HCT116 (cell line): ENCODE results near the gene CNOT10. TPM values are rescaled to one million over a fixed set of nuclear protein-coding genes. Genes with fewer than 3 reads are reported as not detected.

Experiments
- ATAC-seq: fragments of 200-7000 bp; cut with Tn5 transposase; 2 replicates; pipeline ENCODE4 v1.9.1; 2020; ENCODE audit warnings: mild to moderate bottlenecking, moderate library complexity
- BruUV-seq: library from RNA; stranded (reverse); fragments of 400-500 nt; replicated peaks from 2 replicates; lab custom pipeline; 2021; lab: Mats Ljungman, UMichigan
- CTCF ChIA-PET: fragments of 300-600 bp; sonication (Branson Sonifier 250); formaldehyde crosslinking; loops from one replicate; lab custom pipeline; 2021; ENCODE audit warnings: antibody characterized with exemption; lab: Charles Lee
- POLR2A ChIA-PET: fragments of 300-600, 350-600 bp; sonication (Branson Sonifier 250); formaldehyde crosslinking; loops from one replicate; lab custom pipeline; 2021; ENCODE audit warnings: antibody characterized with exemption; lab: Charles Lee
- RAD21 ChIA-PET, 2 experiments: fragments of 300-600 bp; sonication (Branson Sonifier 250); formaldehyde crosslinking; loops; one replicate each; lab custom pipeline; 2023; ENCODE audit warnings: low total read pairs in 2 of 2; ENCODE audit not compliant: uncharacterized antibody in 2 of 2, unreplicated experiment in 2 of 2, low non-redundant PET in 1 of 2; lab: Charles Lee
- DNase-seq: peaks from one replicate; pipeline ENCODE4 v3.0.0-alpha.2; 2010; ENCODE audit warnings: low read depth, low spot score
- H2AFZ ChIP-seq: fragments of 200-600 bp; shearing (Covaris generic), sonication (generic); 2 replicates; pipeline ENCODE4 v1.6.1; 2017; ENCODE audit warnings: low read depth, mixed run types, mixed read lengths, antibody characterized with exemption, low read length; ENCODE audit not compliant: poor library complexity, severe bottlenecking
- H3K27ac ChIP-seq: 2 replicates; pipeline ENCODE4 v1.5.1; 2012; ENCODE audit warnings: low read depth, low read length
- H3K27me3 ChIP-seq: fragments of 200-600 bp; sonication (generic); 2 replicates; pipeline ENCODE4 v1.6.1; 2016; ENCODE audit warnings: mixed run types, low read length, mixed read lengths; ENCODE audit not compliant: insufficient read depth
- H3K36me3 ChIP-seq, 2 experiments: fragments of 200-500 bp in 1 of 2; fragments of 200-600 bp in 1 of 2; sonication (Bioruptor generic) in 1 of 2; sonication (generic) in 1 of 2; 2 replicates each; pipeline versions ENCODE4 v1.5.1 to v1.6.1; 2014 to 2016; ENCODE audit warnings: low read length in 2 of 2, inconsistent platforms in 1 of 2, mixed read lengths in 1 of 2, mixed run types in 1 of 2; ENCODE audit not compliant: insufficient read depth in 2 of 2, control insufficient read depth in 1 of 2
- H3K4me1 ChIP-seq, 2 experiments: fragments of 200-600 bp in 1 of 2; sonication (generic) in 1 of 2; 2 replicates each; pipeline versions ENCODE4 v1.5.1 to v1.6.1; 2012 to 2017; ENCODE audit warnings: low read length in 2 of 2, inconsistent platforms in 1 of 2, mild to moderate bottlenecking in 1 of 2, mixed read lengths in 1 of 2, mixed run types in 1 of 2, moderate library complexity in 1 of 2; ENCODE audit not compliant: insufficient read depth in 2 of 2, control insufficient read depth in 1 of 2
- H3K4me2 ChIP-seq: fragments of 200-600 bp; sonication (generic); 2 replicates; pipeline ENCODE4 v1.6.1; 2017; ENCODE audit warnings: mixed run types, low read length, mixed read lengths
- H3K4me3 ChIP-seq, 2 experiments: fragments of 200-600 bp in 1 of 2; sonication (generic) in 1 of 2; replicated peaks in 1 of 2; 2 replicates each; pipeline ENCODE4 v1.5.1; 2011 to 2016; ENCODE audit warnings: low read length in 2 of 2, control low read depth in 1 of 2, low read depth in 1 of 2, mild to moderate bottlenecking in 1 of 2, mixed read lengths in 1 of 2, mixed run types in 1 of 2
- H3K79me2 ChIP-seq: fragments of 200-600 bp; sonication (generic); 2 replicates; pipeline ENCODE4 v1.6.1; 2017; ENCODE audit warnings: mild to moderate bottlenecking, mixed run types, low read length, moderate library complexity, mixed read lengths; ENCODE audit not compliant: insufficient read depth
- H3K9ac ChIP-seq: fragments of 200-600 bp; sonication (generic); 2 replicates; pipeline ENCODE4 v1.6.1; 2016; ENCODE audit warnings: low read length, mixed read lengths
- H3K9me2 ChIP-seq: fragments of 200-600 bp; sonication (generic), shearing (Covaris generic); 2 replicates; pipeline ENCODE4 v1.6.1; 2017; ENCODE audit warnings: mixed run types, mild to moderate bottlenecking, moderate library complexity; ENCODE audit not compliant: insufficient read depth
- H3K9me3 ChIP-seq, 2 experiments: fragments of 200-500 bp in 1 of 2; fragments of 200-600 bp in 1 of 2; sonication (Bioruptor generic) in 1 of 2; sonication (generic) in 1 of 2; 2 replicates each; pipeline ENCODE4 v1.6.1; 2014 to 2017; ENCODE audit warnings: low read length in 2 of 2, mixed read lengths in 2 of 2, inconsistent platforms in 1 of 2, low read depth in 1 of 2, mild to moderate bottlenecking in 1 of 2, mixed run types in 1 of 2, moderate library complexity in 1 of 2; ENCODE audit not compliant: control insufficient read depth in 1 of 2, insufficient read depth in 1 of 2
- H4K20me1 ChIP-seq: fragments of 200-600 bp; sonication (generic), shearing (Covaris generic); 2 replicates; pipeline ENCODE4 v1.6.1; 2017; ENCODE audit warnings: mixed run types, mild to moderate bottlenecking, moderate library complexity; ENCODE audit not compliant: insufficient read depth
- CBX3 ChIP-seq: IDR thresholded peaks from 2 replicates; pipeline ENCODE4 v1.6.1; 2012; ENCODE audit warnings: low read depth
- CEBPB ChIP-seq: IDR thresholded peaks from 2 replicates; pipeline ENCODE4 v1.6.1; 2012; ENCODE audit warnings: low read depth
- EGR1 ChIP-seq: IDR thresholded peaks from 2 replicates; pipeline ENCODE4 v1.6.1; 2012; ENCODE audit warnings: low read depth
- EZH2 ChIP-seq: fragments of 200-600 bp; sonication (generic); IDR thresholded peaks from 2 replicates; pipeline ENCODE4 v1.6.1; 2017; ENCODE audit warnings: antibody characterized with exemption, mixed run types
- FOSL1 ChIP-seq: IDR thresholded peaks from 2 replicates; pipeline ENCODE4 v1.6.1; 2012; ENCODE audit warnings: low read depth
- JUND ChIP-seq: IDR thresholded peaks from 2 replicates; pipeline ENCODE4 v1.6.1; 2012
- POLR2A ChIP-seq: IDR thresholded peaks from 2 replicates; pipeline ENCODE4 v1.7.0; 2011; ENCODE audit warnings: borderline replicate concordance; ENCODE audit not compliant: insufficient read depth, insufficient read length; ENCODE audit errors: extremely low read depth
- RAD21 ChIP-seq: IDR thresholded peaks from 2 replicates; pipeline ENCODE4 v1.6.1; 2012; ENCODE audit warnings: low read depth, mild to moderate bottlenecking
- SIN3A ChIP-seq: IDR thresholded peaks from 2 replicates; pipeline ENCODE4 v1.6.1; 2012; ENCODE audit warnings: low read depth
- SP1 ChIP-seq: IDR thresholded peaks from 2 replicates; pipeline ENCODE4 v1.6.1; 2012; ENCODE audit warnings: low read depth
- SRF ChIP-seq: IDR thresholded peaks from 2 replicates; pipeline ENCODE4 v1.6.1; 2012; ENCODE audit warnings: low read depth
- YY1 ChIP-seq: IDR thresholded peaks from 2 replicates; pipeline ENCODE4 v1.6.1; 2011; ENCODE audit warnings: low read length, low read depth, moderate library complexity, mild to moderate bottlenecking; ENCODE audit not compliant: insufficient replicate concordance; ENCODE audit errors: extremely low read depth
- ZFX ChIP-seq: fragments of 450-650 bp; IDR thresholded peaks from 2 replicates; pipeline ENCODE4 v1.6.1; 2017
- ZNF274 ChIP-seq: fragments of 200-500 bp; sonication (Bioruptor generic); IDR thresholded peaks from 2 replicates; pipeline ENCODE4 v1.6.1; 2014; ENCODE audit warnings: mild to moderate bottlenecking, low read depth, low read length, inconsistent platforms
- intact Hi-C: fragments of 100-400 bp; cut with micrococcal nuclease; formaldehyde crosslinking; loops from 2 replicates; pipeline ENCODE4 v1.10.0; 2022
- total RNA-seq: library from RNA; stranded (reverse); gene quantifications from one replicate; pipeline ENCODE4 v1.2.1, GENCODE V29; 2021; ENCODE audit not compliant: unreplicated experiment
- TF ChIP-seq, protein P1 (sequence below): IDR thresholded peaks from 2 replicates; pipeline ENCODE4 v1.6.1; 2012
- TF ChIP-seq, protein P2 (sequence below), 3 experiments: fragments of 200-600 bp in 1 of 3; sonication (generic) in 1 of 3; IDR thresholded peaks in 2 of 3; conservative IDR thresholded peaks in 1 of 3; 2 replicates each; pipeline ENCODE4 v1.5.1; 2012 to 2017; ENCODE audit warnings: low read depth in 2 of 3, low read length in 2 of 3, antibody characterized with exemption in 1 of 3, borderline replicate concordance in 1 of 3, control low read depth in 1 of 3, mild to moderate bottlenecking in 1 of 3, mixed read lengths in 1 of 3, mixed run types in 1 of 3, moderate library complexity in 1 of 3; ENCODE audit not compliant: insufficient read depth in 1 of 3
- TF ChIP-seq, protein P3 (sequence below): IDR thresholded peaks from 2 replicates; pipeline ENCODE4 v1.6.1; 2012; ENCODE audit warnings: low read depth
- TF ChIP-seq, protein P4 (sequence below): IDR thresholded peaks from 2 replicates; pipeline ENCODE4 v1.6.1; 2012
- TF ChIP-seq, protein P5 (sequence below): IDR thresholded peaks from 2 replicates; pipeline ENCODE4 v1.6.1; 2011; ENCODE audit warnings: mild to moderate bottlenecking, low read length, moderate library complexity; ENCODE audit not compliant: insufficient replicate concordance; ENCODE audit errors: extremely low read depth

CNOT10 gene
- total RNA-seq, 1 experiment from 2014 or later: 47.4 TPM

DNA sequence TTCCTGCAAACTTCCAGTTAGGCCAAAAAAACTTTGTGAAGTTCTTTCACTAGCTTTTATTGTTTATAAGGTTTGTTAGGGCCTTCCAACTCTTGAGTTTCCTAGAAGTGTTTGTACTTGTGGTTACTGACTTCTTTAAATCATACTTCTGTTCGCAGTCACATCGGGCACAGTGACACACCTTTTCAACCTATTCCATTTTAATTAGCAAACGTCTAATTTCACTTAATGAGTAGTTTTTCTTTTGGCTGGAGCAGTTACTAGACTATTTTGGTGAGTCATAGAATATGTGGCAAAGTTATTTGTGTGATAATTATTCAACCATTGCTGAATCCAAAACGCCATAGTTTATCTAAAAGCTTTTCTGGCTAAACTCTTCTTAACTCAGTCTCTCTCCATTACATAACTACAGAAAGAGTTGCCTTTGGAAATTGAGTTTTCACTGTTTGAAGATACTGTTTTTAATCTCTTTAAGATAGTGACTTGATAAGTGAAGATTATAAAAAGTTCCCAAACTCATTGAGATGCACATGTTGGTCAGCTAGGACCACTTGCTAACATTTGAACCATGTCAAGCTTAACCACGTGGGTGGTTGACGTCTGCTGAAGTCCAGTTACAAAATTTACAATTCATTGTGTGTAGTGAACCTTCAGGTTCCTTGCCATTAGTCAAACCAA is 21.5 kb downstream of the CNOT10 start:
- Histone ChIP-seq H3K36me3 (peaks cover 6 to 12% of the 10 kb centered on the region in 2 experiments), H3K9me3 (no peaks in the 10 kb centered on the region), H3K79me2 (peaks cover 42% of the 10 kb centered on the region), H3K27me3 (no peaks in the 10 kb centered on the region), H2AFZ (no peak overlapping the region), H3K27ac (no peak overlapping the region), H3K4me3 (no peak overlapping the region), H3K9ac (no peak overlapping the region), H3K4me1 (no peaks in the 10 kb centered on the region), H3K9me2 (no peaks in the 10 kb centered on the region), H3K4me2 (no peak overlapping the region), H4K20me1 (no peaks in the 10 kb centered on the region)
- TF ChIP-seq, protein P1, sequence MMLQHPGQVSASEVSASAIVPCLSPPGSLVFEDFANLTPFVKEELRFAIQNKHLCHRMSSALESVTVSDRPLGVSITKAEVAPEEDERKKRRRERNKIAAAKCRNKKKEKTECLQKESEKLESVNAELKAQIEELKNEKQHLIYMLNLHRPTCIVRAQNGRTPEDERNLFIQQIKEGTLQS: no peak
- TF ChIP-seq YY1: no peak
- no peak for TF ChIP-seq EGR1
- TF ChIP-seq EZH2: no peak
- no peak for TF ChIP-seq ZFX
- TF ChIP-seq, protein P2, sequence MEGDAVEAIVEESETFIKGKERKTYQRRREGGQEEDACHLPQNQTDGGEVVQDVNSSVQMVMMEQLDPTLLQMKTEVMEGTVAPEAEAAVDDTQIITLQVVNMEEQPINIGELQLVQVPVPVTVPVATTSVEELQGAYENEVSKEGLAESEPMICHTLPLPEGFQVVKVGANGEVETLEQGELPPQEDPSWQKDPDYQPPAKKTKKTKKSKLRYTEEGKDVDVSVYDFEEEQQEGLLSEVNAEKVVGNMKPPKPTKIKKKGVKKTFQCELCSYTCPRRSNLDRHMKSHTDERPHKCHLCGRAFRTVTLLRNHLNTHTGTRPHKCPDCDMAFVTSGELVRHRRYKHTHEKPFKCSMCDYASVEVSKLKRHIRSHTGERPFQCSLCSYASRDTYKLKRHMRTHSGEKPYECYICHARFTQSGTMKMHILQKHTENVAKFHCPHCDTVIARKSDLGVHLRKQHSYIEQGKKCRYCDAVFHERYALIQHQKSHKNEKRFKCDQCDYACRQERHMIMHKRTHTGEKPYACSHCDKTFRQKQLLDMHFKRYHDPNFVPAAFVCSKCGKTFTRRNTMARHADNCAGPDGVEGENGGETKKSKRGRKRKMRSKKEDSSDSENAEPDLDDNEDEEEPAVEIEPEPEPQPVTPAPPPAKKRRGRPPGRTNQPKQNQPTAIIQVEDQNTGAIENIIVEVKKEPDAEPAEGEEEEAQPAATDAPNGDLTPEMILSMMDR (IDR thresholded peaks at IDR 0.05 in 2 of 3, conservative IDR thresholded peaks at IDR 0.05 in 1 of 3; ENCODE audit: borderline replicate concordance in 1 of 3, insufficient read depth in 1 of 3, low read depth in 2 of 3, low read length in 2 of 3): no peak
- no peak for TF ChIP-seq JUND
- no peak for TF ChIP-seq SIN3A
- TF ChIP-seq, protein P3, sequence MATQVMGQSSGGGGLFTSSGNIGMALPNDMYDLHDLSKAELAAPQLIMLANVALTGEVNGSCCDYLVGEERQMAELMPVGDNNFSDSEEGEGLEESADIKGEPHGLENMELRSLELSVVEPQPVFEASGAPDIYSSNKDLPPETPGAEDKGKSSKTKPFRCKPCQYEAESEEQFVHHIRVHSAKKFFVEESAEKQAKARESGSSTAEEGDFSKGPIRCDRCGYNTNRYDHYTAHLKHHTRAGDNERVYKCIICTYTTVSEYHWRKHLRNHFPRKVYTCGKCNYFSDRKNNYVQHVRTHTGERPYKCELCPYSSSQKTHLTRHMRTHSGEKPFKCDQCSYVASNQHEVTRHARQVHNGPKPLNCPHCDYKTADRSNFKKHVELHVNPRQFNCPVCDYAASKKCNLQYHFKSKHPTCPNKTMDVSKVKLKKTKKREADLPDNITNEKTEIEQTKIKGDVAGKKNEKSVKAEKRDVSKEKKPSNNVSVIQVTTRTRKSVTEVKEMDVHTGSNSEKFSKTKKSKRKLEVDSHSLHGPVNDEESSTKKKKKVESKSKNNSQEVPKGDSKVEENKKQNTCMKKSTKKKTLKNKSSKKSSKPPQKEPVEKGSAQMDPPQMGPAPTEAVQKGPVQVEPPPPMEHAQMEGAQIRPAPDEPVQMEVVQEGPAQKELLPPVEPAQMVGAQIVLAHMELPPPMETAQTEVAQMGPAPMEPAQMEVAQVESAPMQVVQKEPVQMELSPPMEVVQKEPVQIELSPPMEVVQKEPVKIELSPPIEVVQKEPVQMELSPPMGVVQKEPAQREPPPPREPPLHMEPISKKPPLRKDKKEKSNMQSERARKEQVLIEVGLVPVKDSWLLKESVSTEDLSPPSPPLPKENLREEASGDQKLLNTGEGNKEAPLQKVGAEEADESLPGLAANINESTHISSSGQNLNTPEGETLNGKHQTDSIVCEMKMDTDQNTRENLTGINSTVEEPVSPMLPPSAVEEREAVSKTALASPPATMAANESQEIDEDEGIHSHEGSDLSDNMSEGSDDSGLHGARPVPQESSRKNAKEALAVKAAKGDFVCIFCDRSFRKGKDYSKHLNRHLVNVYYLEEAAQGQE: no peak
- no peak for TF ChIP-seq ZNF274
- no peak for TF ChIP-seq CEBPB
- TF ChIP-seq POLR2A: no peak
- TF ChIP-seq, protein P4, sequence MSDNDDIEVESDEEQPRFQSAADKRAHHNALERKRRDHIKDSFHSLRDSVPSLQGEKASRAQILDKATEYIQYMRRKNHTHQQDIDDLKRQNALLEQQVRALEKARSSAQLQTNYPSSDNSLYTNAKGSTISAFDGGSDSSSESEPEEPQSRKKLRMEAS: no peak
- TF ChIP-seq, protein P5, sequence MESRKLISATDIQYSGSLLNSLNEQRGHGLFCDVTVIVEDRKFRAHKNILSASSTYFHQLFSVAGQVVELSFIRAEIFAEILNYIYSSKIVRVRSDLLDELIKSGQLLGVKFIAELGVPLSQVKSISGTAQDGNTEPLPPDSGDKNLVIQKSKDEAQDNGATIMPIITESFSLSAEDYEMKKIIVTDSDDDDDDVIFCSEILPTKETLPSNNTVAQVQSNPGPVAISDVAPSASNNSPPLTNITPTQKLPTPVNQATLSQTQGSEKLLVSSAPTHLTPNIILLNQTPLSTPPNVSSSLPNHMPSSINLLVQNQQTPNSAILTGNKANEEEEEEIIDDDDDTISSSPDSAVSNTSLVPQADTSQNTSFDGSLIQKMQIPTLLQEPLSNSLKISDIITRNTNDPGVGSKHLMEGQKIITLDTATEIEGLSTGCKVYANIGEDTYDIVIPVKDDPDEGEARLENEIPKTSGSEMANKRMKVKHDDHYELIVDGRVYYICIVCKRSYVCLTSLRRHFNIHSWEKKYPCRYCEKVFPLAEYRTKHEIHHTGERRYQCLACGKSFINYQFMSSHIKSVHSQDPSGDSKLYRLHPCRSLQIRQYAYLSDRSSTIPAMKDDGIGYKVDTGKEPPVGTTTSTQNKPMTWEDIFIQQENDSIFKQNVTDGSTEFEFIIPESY: no peak
- no peak for TF ChIP-seq CBX3
- no peak for TF ChIP-seq FOSL1
- TF ChIP-seq SRF: no peak
- no peak for TF ChIP-seq SP1
- no peak for TF ChIP-seq RAD21
- BruUV-seq: no TSS peak
- ChIA-PET CTCF (no interaction called here), RAD21 (no interaction called here), POLR2A (no interaction called here)
- DNase-seq (no peak), ATAC-seq (no peak)
- intact Hi-C loops: no loop called here
